ENCODE data around the gene PTCD1.

GRCh38 chr7:99438573-99439480 is at the start of gene PTCD1, which contains the start of gene CPSF4:
- peak in 1 of 11 experiments; percentile 17 for TF ChIP-seq CTCF (IDR thresholded peaks at IDR 0.05 in 8 of 11, conservative IDR thresholded peaks at IDR 0.05 in 3 of 11)
- no peak for TF ChIP-seq POLR2A (IDR thresholded peaks at IDR 0.05)
- peak; percentile 82 to 90 (median 88) for TF ChIP-seq POLR2AphosphoS5 (IDR thresholded peaks at IDR 0.05)

Data from spleen (tissue), 7 donors.